SK-N-SH treated with all-trans-retinoic acid at 6 μM for 48 hours (cell line): ENCODE measurements around the gene FAM13A.

Experiments
- PATZ1 ChIP-seq: fragments of 250-450 bp; sonication (Bioruptor Pico); IDR thresholded peaks from 2 replicates; pipeline ENCODE4 v1.8.0; 2020; ENCODE audit warnings: mild to moderate bottlenecking, moderate library complexity, borderline replicate concordance
- ZFP30 ChIP-seq: fragments of 450-650 bp; formaldehyde crosslinking; IDR thresholded peaks from 2 replicates; pipeline ENCODE4 v1.5.0; 2022; ENCODE audit warnings: mild to moderate bottlenecking, moderate library complexity

- TF ChIP-seq ZFP30: no peak
- TF ChIP-seq PATZ1 (CRISPR knock-in tag): no peak
These were observed 358.5 kb downstream of the FAM13A start for GRCh38 chr4:88698519-88698918.
